HepG2 (cell line): ENCODE results near the gene PARP3. TPM values are rescaled to one million over a fixed set of nuclear protein-coding genes. Genes with fewer than 3 reads are reported as not detected.

Experiments
- E2F5 ChIP-seq: sonication (generic); formaldehyde crosslinking; conservative IDR thresholded peaks from 2 replicates; pipeline ENCODE4 v1.4.0; 2020; ENCODE audit warnings: missing genetic modification reagents
- HNF4G ChIP-seq, 2 experiments: sonication (generic) in 1 of 2; formaldehyde crosslinking in 1 of 2; IDR thresholded peaks; 2 replicates each; pipeline versions ENCODE4 v1.4.0 to v1.6.1; 2011 to 2020; ENCODE audit warnings: borderline replicate concordance in 2 of 2, low read depth in 2 of 2, mild to moderate bottlenecking in 2 of 2, low read length in 1 of 2, missing genetic modification reagents in 1 of 2, moderate library complexity in 1 of 2
- KDM2A ChIP-seq: sonication (generic); formaldehyde crosslinking; IDR thresholded peaks from 2 replicates; pipeline ENCODE4 v1.4.0; 2020; ENCODE audit warnings: low read depth, missing genetic modification reagents, borderline replicate concordance
- SP1 ChIP-seq, 2 experiments: fragments of 450-650 bp in 1 of 2; sonication (generic) in 1 of 2; formaldehyde crosslinking in 1 of 2; IDR thresholded peaks; 2 replicates each; pipeline versions ENCODE4 v1.4.0 to v1.6.1; 2016 to 2020; ENCODE audit warnings: missing genetic modification reagents in 1 of 2
- TSC22D2 ChIP-seq: sonication (generic); formaldehyde crosslinking; IDR thresholded peaks from 2 replicates; pipeline ENCODE4 v1.5.1; 2020; ENCODE audit warnings: missing genetic modification reagents, mild to moderate bottlenecking, borderline replicate concordance
- ZFYVE20 ChIP-seq: sonication (generic); formaldehyde crosslinking; IDR thresholded peaks from 2 replicates; pipeline ENCODE4 v1.8.0; 2023; ENCODE audit warnings: low read depth, mild to moderate bottlenecking, moderate library complexity, missing genetic modification reagents, borderline replicate concordance
- ZNF101 ChIP-seq: sonication (generic); formaldehyde crosslinking; IDR thresholded peaks from 2 replicates; pipeline ENCODE4 v1.4.0; 2020; ENCODE audit warnings: mild to moderate bottlenecking, low read depth, missing genetic modification reagents, borderline replicate concordance
- ZNF343 ChIP-seq: sonication (generic); formaldehyde crosslinking; IDR thresholded peaks from 2 replicates; pipeline ENCODE4 v1.4.0; 2020; ENCODE audit warnings: mild to moderate bottlenecking, missing genetic modification reagents
- ZNF407 ChIP-seq: sonication (generic); formaldehyde crosslinking; IDR thresholded peaks from one replicate; pipeline ENCODE4 v1.5.1; 2020; ENCODE audit warnings: mild to moderate bottlenecking, missing genetic modification reagents; ENCODE audit errors: not compliant biosample characterization
- ZNF598 ChIP-seq: sonication (generic); formaldehyde crosslinking; IDR thresholded peaks from 2 replicates; pipeline ENCODE4 v1.5.1; 2020; ENCODE audit warnings: mild to moderate bottlenecking, missing genetic modification reagents, borderline replicate concordance
- ZNF775 ChIP-seq: sonication (generic); formaldehyde crosslinking; IDR thresholded peaks from 2 replicates; pipeline ENCODE4 v1.4.0; 2020; ENCODE audit warnings: missing genetic modification reagents, mild to moderate bottlenecking, moderate library complexity, borderline replicate concordance
- ZNF841 ChIP-seq: sonication (generic); formaldehyde crosslinking; IDR thresholded peaks from 2 replicates; pipeline ENCODE4 v1.8.1; 2023; ENCODE audit warnings: missing genetic modification reagents, borderline replicate concordance
- polyA plus RNA-seq, 8 experiments: library from polyadenylated mRNA; depleted of rRNA in 3 of 8; stranded (reverse) in 7 of 8; unstranded in 1 of 8; fragments of >200 nt; fragmentation: Illumina TruSeq in 4 of 8; extraction: Trizol in 4 of 8; gene quantifications; 2 replicates each; pipeline versions ENCODE4 v1.2.1 to v1.2.3, GENCODE V29; 2011 to 2016; ENCODE audit warnings: low read depth in 4 of 8, missing spikeins in 1 of 8, mixed read lengths in 1 of 8; ENCODE audit not compliant: insufficient read depth in 1 of 8
- total RNA-seq, 5 experiments: library from RNA; depleted of rRNA; stranded (reverse); fragments of >200 nt; fragmentation: Illumina TruSeq; extraction: Trizol; gene quantifications; 2 replicates each; pipeline ENCODE4 v1.2.3, GENCODE V29; 2016; ENCODE audit warnings: low read depth in 1 of 5
- TF ChIP-seq, protein P1 (sequence below): sonication (generic); formaldehyde crosslinking; IDR thresholded peaks from 2 replicates; pipeline ENCODE4 v1.8.0; 2022; ENCODE audit warnings: mild to moderate bottlenecking, missing genetic modification reagents, borderline replicate concordance

PARP3 gene
- total and polyA plus RNA-seq, 2 of the 13 experiments (the other 11 are each of a cell fraction or from before 2014, with no cell fraction given), result 11.2 to 21.5 TPM

GRCh38 chr3:51982838-51983577 is 40.8 kb downstream of the PARP3 start, which contains the start of gene ACY1 (continued):
- TF ChIP-seq ZNF407 (CRISPR knock-in tag), result peak; percentile 44
- no peak for TF ChIP-seq SP1 (IDR thresholded peaks at IDR 0.05)
- peak; percentile 86 for TF ChIP-seq SP1 (CRISPR knock-in tag; IDR thresholded peaks at IDR 0.05)
- TF ChIP-seq HNF4G (IDR thresholded peaks at IDR 0.05; ENCODE audit: borderline replicate concordance, low read depth, low read length), result peak; percentile 82
- TF ChIP-seq HNF4G (CRISPR knock-in tag; IDR thresholded peaks at IDR 0.05; ENCODE audit: borderline replicate concordance, low read depth), result peak; percentile 86; the same call in 1 of the 2 replicates
- TF ChIP-seq ZNF841 (CRISPR knock-in tag), result no peak
- no peak for TF ChIP-seq ZNF775
- peak; percentile 76 for TF ChIP-seq KDM2A (CRISPR knock-in tag)
- TF ChIP-seq TSC22D2 (CRISPR knock-in tag), result no peak
- peak; percentile 15; the same call in 1 of the 2 replicates for TF ChIP-seq ZNF598 (CRISPR knock-in tag)
- peak; percentile 83; the same call in 1 of the 2 replicates for TF ChIP-seq ZNF343
- TF ChIP-seq, protein P1, sequence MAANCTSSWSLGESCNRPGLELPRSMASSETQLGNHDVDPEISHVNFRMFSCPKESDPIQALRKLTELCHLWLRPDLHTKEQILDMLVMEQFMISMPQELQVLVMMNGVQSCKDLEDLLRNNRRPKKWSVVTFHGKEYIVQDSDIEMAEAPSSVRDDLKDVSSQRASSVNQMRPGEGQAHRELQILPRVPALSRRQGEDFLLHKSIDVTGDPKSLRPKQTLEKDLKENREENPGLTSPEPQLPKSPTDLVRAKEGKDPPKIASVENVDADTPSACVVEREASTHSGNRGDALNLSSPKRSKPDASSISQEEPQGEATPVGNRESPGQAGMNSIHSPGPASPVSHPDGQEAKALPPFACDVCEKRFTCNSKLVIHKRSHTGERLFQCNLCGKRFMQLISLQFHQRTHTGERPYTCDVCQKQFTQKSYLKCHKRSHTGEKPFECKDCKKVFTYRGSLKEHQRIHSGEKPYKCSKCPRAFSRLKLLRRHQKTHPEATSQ (CRISPR knock-in tag), result no peak
- TF ChIP-seq E2F5, result no peak
- no peak for TF ChIP-seq ZFYVE20 (CRISPR knock-in tag)
- peak; percentile 94 for TF ChIP-seq ZNF101 (CRISPR knock-in tag)
